Neuronal stem cell (in vitro differentiated cells): ENCODE data around the gene SULT6B1.
"Not testable (repeated sequence)": the region's sequence is repeated elsewhere in the genome, so short reads cannot be mapped to it uniquely, and the experiment has no call there.

Source experiments
- DNase-seq: peaks from one replicate; pipeline ENCODE4 v3.0.0-alpha.2; 2013; ENCODE audit warnings: low spot score
- H2AFZ ChIP-seq: one replicate; pipeline ENCODE4 v1.6.1; 2013; ENCODE audit warnings: mild to moderate bottlenecking, low read length, inconsistent platforms
- H2AK5ac ChIP-seq: 2 replicates; pipeline ENCODE4 v1.6.1; 2013; ENCODE audit warnings: low read depth, mild to moderate bottlenecking, inconsistent platforms, low read length, moderate library complexity, mixed read lengths
- H2BK120ac ChIP-seq: 2 replicates; pipeline ENCODE4 v1.6.1; 2013; ENCODE audit warnings: low read depth, mild to moderate bottlenecking, inconsistent platforms, low read length, moderate library complexity, mixed read lengths
- H2BK12ac ChIP-seq: one replicate; pipeline ENCODE4 v1.6.1; 2013; ENCODE audit warnings: low read length, inconsistent platforms
- H2BK15ac ChIP-seq: 2 replicates; pipeline ENCODE4 v1.6.1; 2013; ENCODE audit warnings: mild to moderate bottlenecking, low read length, inconsistent platforms, mixed read lengths
- H2BK5ac ChIP-seq: one replicate; pipeline ENCODE4 v1.6.1; 2013; ENCODE audit warnings: inconsistent platforms, mild to moderate bottlenecking, low read length, moderate library complexity
- H3K14ac ChIP-seq: one replicate; pipeline ENCODE4 v1.6.1; 2013; ENCODE audit warnings: low read length, inconsistent platforms
- H3K18ac ChIP-seq: 2 replicates; pipeline ENCODE4 v1.6.1; 2013; ENCODE audit warnings: low read length, inconsistent platforms
- H3K23ac ChIP-seq: 2 replicates; pipeline ENCODE4 v1.6.1; 2013; ENCODE audit warnings: low read depth, mild to moderate bottlenecking, mixed read lengths, low read length, inconsistent platforms; ENCODE audit not compliant: poor library complexity
- H3K27ac ChIP-seq: replicated peaks from 3 replicates; pipeline ENCODE4 v1.5.1; 2013; ENCODE audit warnings: low read length, inconsistent platforms
- H3K27me3 ChIP-seq, 3 experiments: 2 replicates each; pipeline ENCODE4 v1.6.1; 2013; ENCODE audit warnings: low read length in 3 of 3, mild to moderate bottlenecking in 2 of 3, inconsistent platforms in 1 of 3, low read depth in 1 of 3, mixed read lengths in 1 of 3, moderate library complexity in 1 of 3; ENCODE audit not compliant: control insufficient read depth in 3 of 3, insufficient read depth in 3 of 3
- H3K36me3 ChIP-seq, 2 donors: replicated peaks in 1 of 2; 2 replicates each; pipeline ENCODE4 v1.6.1; 2013; ENCODE audit warnings: low read length in 2 of 2; ENCODE audit not compliant: control insufficient read depth in 2 of 2, insufficient read depth in 2 of 2
- H3K4ac ChIP-seq: 2 replicates; pipeline ENCODE4 v1.6.1; 2013; ENCODE audit warnings: inconsistent platforms, mild to moderate bottlenecking, low read length, moderate library complexity
- H3K4me1 ChIP-seq, 2 donors: 1 replicate in 1 of 2; 2 replicates in 1 of 2; pipeline ENCODE4 v1.6.1; 2013; ENCODE audit warnings: low read length in 2 of 2, low read depth in 1 of 2; ENCODE audit not compliant: control insufficient read depth in 2 of 2, insufficient read depth in 1 of 2
- H3K4me2 ChIP-seq: one replicate; pipeline ENCODE4 v1.6.1; 2013; ENCODE audit warnings: mild to moderate bottlenecking, low read length, inconsistent platforms; ENCODE audit not compliant: insufficient read depth, poor library complexity, severe bottlenecking
- H3K4me3 ChIP-seq, 2 donors: 2 replicates each; pipeline ENCODE4 v1.5.1; 2013; ENCODE audit warnings: low read length in 2 of 2, mild to moderate bottlenecking in 2 of 2, inconsistent platforms in 1 of 2, moderate library complexity in 1 of 2
- H3K79me1 ChIP-seq: one replicate; pipeline ENCODE4 v1.6.1; 2013; ENCODE audit warnings: low read depth, mild to moderate bottlenecking, inconsistent platforms, low read length, moderate library complexity
- H3K9ac ChIP-seq: one replicate; pipeline ENCODE4 v1.6.1; 2013; ENCODE audit warnings: mild to moderate bottlenecking, low read depth, low read length, inconsistent platforms; ENCODE audit not compliant: poor library complexity
- H3K9me3 ChIP-seq, 2 donors: replicated peaks in 1 of 2; 2 replicates each; pipeline versions ENCODE3 to v1.6.1; 2013; ENCODE audit warnings: low read length in 2 of 2, mild to moderate bottlenecking in 2 of 2, inconsistent platforms in 1 of 2, low read depth in 1 of 2, mixed read lengths in 1 of 2, moderate library complexity in 1 of 2; ENCODE audit not compliant: control insufficient read depth in 2 of 2, insufficient read depth in 1 of 2
- H4K8ac ChIP-seq: one replicate; pipeline ENCODE4 v1.6.1; 2013; ENCODE audit warnings: low read depth, mild to moderate bottlenecking, inconsistent platforms, low read length, moderate library complexity
- H4K91ac ChIP-seq: one replicate; pipeline ENCODE4 v1.6.1; 2013; ENCODE audit warnings: low read length, low read depth, mild to moderate bottlenecking, inconsistent platforms; ENCODE audit not compliant: poor library complexity
- WGBS, 2 donors: extraction: QIAGEN DNeasy Blood & Tissue Kit; methylation state at CpG; one replicate each; pipeline ENCODE4 v1.1.7; 2013; ENCODE audit warnings: missing lambda C conversion rate in 2 of 2, mixed read lengths in 1 of 2; ENCODE audit not compliant: insufficient read length in 2 of 2, insufficient replicate concordance in 1 of 2; ENCODE audit errors: extremely low coverage in 2 of 2; 5-methylcytosine and 5-hydroxymethylcytosine counted together

The SULT6B1 gene

DNA sequence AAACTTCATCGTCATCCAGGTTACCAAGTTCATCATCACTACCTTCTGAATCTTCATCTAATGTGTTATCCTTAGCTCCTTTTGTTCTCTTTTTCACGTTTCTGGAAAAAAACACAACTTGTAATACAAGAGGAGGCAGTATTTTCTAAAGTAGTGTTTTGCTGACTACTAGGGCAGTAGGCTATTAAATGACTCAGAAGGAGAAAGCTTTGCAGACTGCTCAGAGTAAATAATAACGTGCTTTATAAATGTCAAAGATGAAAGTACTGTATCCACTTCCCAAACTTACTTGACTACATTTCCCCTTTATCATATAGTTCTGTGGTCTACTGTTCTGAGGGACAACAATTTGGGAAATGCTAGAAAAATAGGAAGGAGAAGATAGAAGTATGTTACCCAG is 23.5 kb upstream of the SULT6B1 start:
- Histone ChIP-seq H3K79me1 (no peaks in the 10 kb centered on the region), H3K27ac (no peak overlapping the region), H3K14ac (no peak overlapping the region), H3K9me3 (peaks cover 1 to 17% of the 10 kb centered on the region in 2 donors), H3K18ac (no peak overlapping the region), H3K36me3 (peaks cover 19 to 100% of the 10 kb centered on the region in 2 donors), H3K9ac (no peak overlapping the region), H2BK120ac (no peak overlapping the region), H3K4me2 (no peak overlapping the region), H3K4me3 (no peak overlapping the region), H2BK15ac (no peak overlapping the region), H3K27me3 (no peaks in the 10 kb centered on the region), H3K23ac (no peak overlapping the region), H2AK5ac (no peak overlapping the region), H2BK5ac (no peak overlapping the region), H3K4ac (no peak overlapping the region), H4K8ac (no peak overlapping the region), H4K91ac (no peak overlapping the region), H3K4me1 (no peaks in the 10 kb centered on the region), H2BK12ac (no peak overlapping the region), H2AFZ (no peak overlapping the region)
- no peak for DNase-seq
- no CpG with 5 or more reads among the region's 3 CpGs for WGBS, 2 donors

DNA sequence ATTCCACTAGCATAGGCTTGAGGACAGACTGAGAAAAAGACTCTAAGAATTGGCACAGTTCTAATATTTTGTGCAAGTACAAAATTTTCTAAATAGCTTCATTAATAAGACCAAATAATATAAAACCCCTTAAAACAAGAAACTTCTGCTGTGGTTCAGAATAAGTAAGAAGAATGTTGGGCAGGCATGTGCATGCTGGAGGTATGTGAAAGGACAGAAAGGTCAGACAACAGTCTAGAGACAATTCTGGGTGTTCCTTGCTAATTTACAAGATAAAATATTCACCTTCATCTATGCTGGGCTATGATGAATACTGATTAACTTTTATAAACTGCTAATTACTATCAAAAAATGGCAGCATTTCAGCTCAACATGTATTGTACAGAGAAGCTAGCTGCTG is 22.7 kb upstream of the SULT6B1 start:
- H3K4me2 ChIP-seq, result no peak overlapping the region
- no peak overlapping the region for H3K14ac ChIP-seq
- H2BK120ac ChIP-seq, result no peak overlapping the region
- no peak overlapping the region for H3K4ac ChIP-seq
- peaks cover 4 to 23% of the 10 kb centered on the region in 2 donors for H3K9me3 ChIP-seq
- H2BK5ac ChIP-seq, result no peak overlapping the region
- H2BK12ac ChIP-seq, result no peak overlapping the region
- no peak overlapping the region for H3K18ac ChIP-seq
- H2AK5ac ChIP-seq, result no peak overlapping the region
- H2BK15ac ChIP-seq, result no peak overlapping the region
- no peak overlapping the region for H2AFZ ChIP-seq
- no peak overlapping the region for H3K9ac ChIP-seq
- no peaks in the 10 kb centered on the region for H3K79me1 ChIP-seq
- no peak for DNase-seq
- H3K36me3 ChIP-seq, result peaks cover 19 to 100% of the 10 kb centered on the region in 2 donors
- no peak overlapping the region for H4K91ac ChIP-seq
- H3K4me1 ChIP-seq, result no peaks in the 10 kb centered on the region
- H3K23ac ChIP-seq, result no peak overlapping the region
- H4K8ac ChIP-seq, result no peak overlapping the region
- no peak overlapping the region for H3K27ac ChIP-seq
- H3K27me3 ChIP-seq, result no peaks in the 10 kb centered on the region
- H3K4me3 ChIP-seq, result no peak overlapping the region

GRCh38 chr2:37206760-37207159 is 18.3 kb upstream of the SULT6B1 start:
- H2BK12ac ChIP-seq, H3K18ac ChIP-seq, H3K79me1 ChIP-seq, H2BK5ac ChIP-seq, H3K4ac ChIP-seq, H2BK120ac ChIP-seq, H3K4me1 ChIP-seq, H3K4me2 ChIP-seq, H3K27me3 ChIP-seq, H4K91ac ChIP-seq, H2AFZ ChIP-seq, H4K8ac ChIP-seq, H3K14ac ChIP-seq, H3K23ac ChIP-seq, DNase-seq, H2BK15ac ChIP-seq, H2AK5ac ChIP-seq, H3K9ac ChIP-seq, H3K4me3 ChIP-seq, H3K27ac ChIP-seq: not testable (repeated sequence)
- peaks cover 23 to 98% of the 10 kb centered on the region in 2 donors for H3K36me3 ChIP-seq
- WGBS, 2 donors, result no CpG with 5 or more reads among the region's 2 CpGs
- peaks cover 10 to 40% of the 10 kb centered on the region in 2 donors for H3K9me3 ChIP-seq

DNA sequence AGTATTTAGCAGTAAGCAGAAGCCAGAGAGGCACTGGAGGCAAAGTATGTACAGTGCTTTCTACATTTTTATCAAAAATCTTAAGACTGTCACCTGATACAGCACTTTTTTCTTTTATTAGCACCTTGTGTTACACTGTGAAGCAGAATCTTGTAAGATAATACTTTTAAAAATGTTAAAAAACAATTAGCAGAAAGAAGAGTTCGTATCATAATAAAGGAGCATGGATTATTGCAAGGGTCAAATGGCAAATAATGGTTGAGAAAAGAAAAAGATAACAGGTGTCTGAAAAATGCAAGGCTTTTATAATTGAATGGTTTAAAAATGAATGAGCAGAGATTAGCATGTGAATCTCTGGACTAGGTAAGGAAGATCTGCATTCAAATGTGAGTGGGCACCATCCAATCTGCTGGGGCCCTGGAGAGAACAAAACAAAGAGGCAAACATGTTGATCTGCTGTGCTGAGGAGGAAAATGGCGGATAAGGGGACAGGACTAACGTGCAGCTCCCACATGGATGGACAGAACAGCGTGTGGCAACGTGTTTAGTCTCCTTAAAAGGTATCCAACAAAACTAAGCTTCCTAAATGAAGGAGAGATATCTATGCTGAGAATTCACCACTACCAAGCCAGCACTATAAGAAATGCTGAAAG is 17.3 kb upstream of the SULT6B1 start:
- no peaks in the 10 kb centered on the region for H3K27me3 ChIP-seq
- H3K79me1 ChIP-seq, result no peaks in the 10 kb centered on the region
- H3K9ac ChIP-seq, result no peak overlapping the region
- no peak overlapping the region for H3K4me3 ChIP-seq
- no peak overlapping the region for H3K4ac ChIP-seq
- H2AK5ac ChIP-seq, result no peak overlapping the region
- H3K4me1 ChIP-seq, result no peaks in the 10 kb centered on the region
- H2BK12ac ChIP-seq, result no peak overlapping the region
- DNase-seq, result no peak
- peaks cover 20 to 98% of the 10 kb centered on the region in 2 donors for H3K36me3 ChIP-seq
- H3K4me2 ChIP-seq, result no peak overlapping the region
- H3K18ac ChIP-seq, result no peak overlapping the region
- no CpG with 5 or more reads among the region's 5 CpGs for WGBS, 2 donors
- H3K9me3 ChIP-seq, result peaks cover 10 to 40% of the 10 kb centered on the region in 2 donors
- no peak overlapping the region for H3K23ac ChIP-seq
- peak overlapping the region; percentile 52 for H4K8ac ChIP-seq
- H2AFZ ChIP-seq, result no peak overlapping the region
- H4K91ac ChIP-seq, result no peak overlapping the region
- no peak overlapping the region for H3K27ac ChIP-seq
- H2BK15ac ChIP-seq, result no peak overlapping the region
- no peak overlapping the region for H2BK120ac ChIP-seq
- H3K14ac ChIP-seq, result no peak overlapping the region
- no peak overlapping the region for H2BK5ac ChIP-seq
